GM19025 (cell line): Measurements from ENCODE around the gene INCA1.

Experiments
- ATAC-seq: cut with Tn5 transposase; IDR thresholded peaks from one replicate; pipeline ENCODE4 v1.9.1; 2021; ENCODE audit warnings: mild to moderate bottlenecking, low read depth, moderate library complexity; ENCODE audit not compliant: unreplicated experiment

Gene INCA1

GRCh38 chr17:4938688-4939545 is 58.4 kb downstream of the INCA1 start:
- ATAC-seq, result no peak
